Subcutaneous adipose tissue (tissue), 4 donors: ENCODE measurements around the gene MMP2. TPM values are rescaled to one million over a fixed set of nuclear protein-coding genes. Genes with fewer than 3 reads are reported as not detected.

ENCODE experiments used
- total RNA-seq, 4 donors: library from RNA; depleted of rRNA; stranded (reverse); fragments of >200 nt; gene quantifications; one replicate each; pipeline ENCODE4 v1.1.0, GENCODE V29; 2016
- TF ChIP-seq, protein P1 (sequence below): fragments of 450-650 bp; IDR thresholded peaks from one replicate; pipeline ENCODE4 v1.5.1; 2016; ENCODE audit warnings: low read depth, mild to moderate bottlenecking, control low read depth, antibody characterized with exemption, moderate library complexity

The MMP2 gene
- total RNA-seq, 4 donors from 2014 or later = 277 to 874 (median 585) TPM

DNA sequence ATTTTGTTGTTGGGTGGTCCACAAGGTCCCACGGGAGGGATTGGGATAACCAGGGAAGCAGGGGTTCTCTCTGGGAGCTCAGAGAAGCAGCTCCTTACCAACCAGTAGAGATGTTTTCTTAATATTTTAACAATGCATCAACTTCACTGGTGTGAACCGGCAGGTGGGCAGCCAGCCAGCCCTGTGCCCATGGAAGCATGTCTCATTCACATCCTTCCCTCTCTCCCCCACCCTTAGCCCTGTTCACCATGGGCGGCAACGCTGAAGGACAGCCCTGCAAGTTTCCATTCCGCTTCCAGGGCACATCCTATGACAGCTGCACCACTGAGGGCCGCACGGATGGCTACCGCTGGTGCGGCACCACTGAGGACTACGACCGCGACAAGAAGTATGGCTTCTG is 9.3 kb downstream of the MMP2 start:
- TF ChIP-seq, protein P1, sequence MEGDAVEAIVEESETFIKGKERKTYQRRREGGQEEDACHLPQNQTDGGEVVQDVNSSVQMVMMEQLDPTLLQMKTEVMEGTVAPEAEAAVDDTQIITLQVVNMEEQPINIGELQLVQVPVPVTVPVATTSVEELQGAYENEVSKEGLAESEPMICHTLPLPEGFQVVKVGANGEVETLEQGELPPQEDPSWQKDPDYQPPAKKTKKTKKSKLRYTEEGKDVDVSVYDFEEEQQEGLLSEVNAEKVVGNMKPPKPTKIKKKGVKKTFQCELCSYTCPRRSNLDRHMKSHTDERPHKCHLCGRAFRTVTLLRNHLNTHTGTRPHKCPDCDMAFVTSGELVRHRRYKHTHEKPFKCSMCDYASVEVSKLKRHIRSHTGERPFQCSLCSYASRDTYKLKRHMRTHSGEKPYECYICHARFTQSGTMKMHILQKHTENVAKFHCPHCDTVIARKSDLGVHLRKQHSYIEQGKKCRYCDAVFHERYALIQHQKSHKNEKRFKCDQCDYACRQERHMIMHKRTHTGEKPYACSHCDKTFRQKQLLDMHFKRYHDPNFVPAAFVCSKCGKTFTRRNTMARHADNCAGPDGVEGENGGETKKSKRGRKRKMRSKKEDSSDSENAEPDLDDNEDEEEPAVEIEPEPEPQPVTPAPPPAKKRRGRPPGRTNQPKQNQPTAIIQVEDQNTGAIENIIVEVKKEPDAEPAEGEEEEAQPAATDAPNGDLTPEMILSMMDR = no peak

DNA sequence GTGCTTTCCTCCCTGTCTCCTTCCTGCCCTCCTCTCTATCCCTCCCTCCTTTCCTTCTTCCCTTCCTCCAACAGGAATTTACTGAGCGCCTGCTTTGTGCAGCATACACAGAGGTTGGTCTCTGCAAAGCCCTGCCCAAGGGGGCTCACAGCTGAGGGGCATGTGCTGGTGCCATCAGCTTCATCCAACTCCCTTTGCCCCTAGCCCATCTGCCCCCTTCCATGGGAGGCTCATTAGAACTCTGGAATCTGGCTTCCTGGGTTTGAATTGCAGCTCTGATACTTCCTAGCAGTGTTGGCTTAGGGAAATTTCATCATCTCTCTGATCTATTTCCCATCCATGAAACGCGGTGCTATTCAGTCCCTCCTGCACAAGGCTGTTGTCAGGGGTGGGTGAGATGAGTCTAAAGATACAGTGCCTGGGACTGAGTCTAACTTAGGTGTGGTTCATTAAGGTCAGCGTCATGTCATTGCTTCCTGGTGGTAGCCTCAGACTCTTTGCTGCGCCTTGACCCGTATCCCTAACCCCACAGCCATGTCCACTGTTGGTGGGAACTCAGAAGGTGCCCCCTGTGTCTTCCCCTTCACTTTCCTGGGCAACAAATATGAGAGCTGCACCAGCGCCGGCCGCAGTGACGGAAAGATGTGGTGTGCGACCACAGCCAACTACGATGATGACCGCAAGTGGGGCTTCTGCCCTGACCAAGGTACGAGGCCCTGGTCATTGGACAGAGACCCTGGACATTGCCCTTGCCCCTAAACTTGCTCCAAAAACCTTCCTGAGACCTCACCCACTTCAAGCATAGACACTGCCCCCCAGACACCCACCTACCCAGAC is 10.3 kb downstream of the MMP2 start:
- TF ChIP-seq, protein P1 = no peak

DNA sequence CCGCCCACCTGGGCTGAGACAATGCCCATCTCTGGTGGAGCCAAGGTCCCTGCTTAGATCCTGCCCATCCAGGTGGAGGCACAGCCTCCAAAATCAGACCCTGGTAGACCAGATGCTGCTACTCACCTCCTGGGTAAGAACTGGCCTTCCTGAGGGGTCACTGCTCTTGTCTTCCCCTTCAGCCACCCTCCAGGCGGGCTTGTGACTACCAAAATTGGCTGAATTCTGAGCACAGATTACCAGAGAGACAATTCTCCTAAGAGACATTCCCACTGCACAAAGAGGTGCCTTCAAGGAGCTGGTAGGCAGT is 10.9 kb downstream of the MMP2 start:
- TF ChIP-seq, protein P1 = no peak

DNA sequence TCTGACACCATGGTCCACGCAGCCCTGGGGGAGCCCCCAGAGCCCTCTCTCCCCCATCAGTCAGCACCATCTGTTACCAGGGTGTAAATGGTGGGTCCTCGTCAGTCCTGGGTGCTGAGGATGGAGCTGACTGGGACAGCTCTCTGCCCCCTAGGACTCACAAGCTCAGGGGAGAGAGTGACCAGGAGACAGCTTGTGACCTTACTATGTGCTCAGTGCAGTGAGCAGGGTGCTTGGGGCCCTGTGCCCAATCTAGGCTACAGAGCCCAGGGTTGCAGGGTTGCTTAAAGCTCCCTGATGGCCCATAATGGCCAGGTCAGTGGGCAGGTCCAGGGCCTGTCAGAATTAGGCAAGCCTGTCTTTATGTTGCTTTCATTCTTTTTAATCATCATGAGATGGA is 11.3 kb downstream of the MMP2 start:
- TF ChIP-seq, protein P1 = no peak

DNA sequence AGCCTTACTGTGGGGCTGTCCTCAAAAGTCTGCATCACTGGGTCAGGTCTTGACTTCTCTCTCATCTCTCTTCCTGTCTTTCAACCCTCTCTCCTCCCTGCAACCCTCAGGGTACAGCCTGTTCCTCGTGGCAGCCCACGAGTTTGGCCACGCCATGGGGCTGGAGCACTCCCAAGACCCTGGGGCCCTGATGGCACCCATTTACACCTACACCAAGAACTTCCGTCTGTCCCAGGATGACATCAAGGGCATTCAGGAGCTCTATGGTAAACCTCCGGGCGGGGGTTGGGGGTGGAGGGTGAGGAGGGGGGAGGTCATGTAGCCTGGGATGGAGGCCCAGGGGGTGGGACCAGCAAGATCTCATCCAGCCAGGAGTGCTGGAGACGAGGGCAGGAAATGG is 12.7 kb downstream of the MMP2 start:
- TF ChIP-seq, protein P1 = no peak

DNA sequence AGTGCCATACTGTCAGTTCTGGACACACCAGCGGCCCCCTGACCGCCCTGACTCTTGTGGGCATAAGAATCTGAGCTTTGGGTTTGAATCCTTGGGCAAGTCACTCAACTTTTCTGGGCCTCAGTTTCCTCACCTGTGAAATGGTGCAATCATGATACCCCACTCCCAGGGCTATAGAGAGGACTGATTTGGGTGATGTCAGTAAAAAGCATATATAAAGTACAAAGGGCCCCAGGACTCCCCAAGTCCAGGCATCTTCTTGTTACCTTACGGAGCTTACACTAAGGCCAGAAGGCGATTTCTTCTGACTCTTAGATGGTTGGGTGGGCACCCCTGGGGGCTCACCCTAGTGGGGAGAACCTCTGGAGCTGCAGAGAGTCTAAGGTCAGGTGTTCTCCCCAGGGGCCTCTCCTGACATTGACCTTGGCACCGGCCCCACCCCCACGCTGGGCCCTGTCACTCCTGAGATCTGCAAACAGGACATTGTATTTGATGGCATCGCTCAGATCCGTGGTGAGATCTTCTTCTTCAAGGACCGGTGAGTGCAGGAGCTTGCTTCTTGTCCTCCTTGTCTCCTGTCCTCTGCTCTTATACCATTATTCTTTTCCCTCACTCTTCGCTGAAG is 13.9 kb downstream of the MMP2 start:
- TF ChIP-seq, protein P1 = no peak

DNA sequence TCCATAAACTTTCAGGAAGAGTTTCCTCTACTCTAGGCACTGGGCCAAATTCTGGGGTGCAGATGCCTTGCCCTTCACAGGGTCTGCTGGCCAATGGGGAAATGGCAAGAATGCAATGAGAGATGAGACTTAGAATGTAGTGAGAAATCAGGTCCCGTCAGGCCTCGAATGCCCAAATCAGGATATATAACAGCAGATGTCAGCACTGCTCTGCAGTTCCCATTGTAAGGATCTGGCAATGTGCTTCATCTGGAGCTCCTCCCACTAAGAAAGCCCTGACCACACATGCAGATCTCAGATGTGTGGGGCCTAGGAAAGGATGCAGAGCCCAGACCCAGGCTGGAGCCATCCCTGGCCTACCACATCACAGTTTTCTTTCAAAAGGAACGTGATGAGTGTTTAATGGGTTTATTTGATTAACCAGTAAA is 16.0 kb downstream of the MMP2 start:
- TF ChIP-seq, protein P1 = no peak
